ENCODE results near the gene CENPL.
A peak's percentile ranks its signal among the peaks of the same experiment; 100 is the strongest.

CENPL gene

DNA sequence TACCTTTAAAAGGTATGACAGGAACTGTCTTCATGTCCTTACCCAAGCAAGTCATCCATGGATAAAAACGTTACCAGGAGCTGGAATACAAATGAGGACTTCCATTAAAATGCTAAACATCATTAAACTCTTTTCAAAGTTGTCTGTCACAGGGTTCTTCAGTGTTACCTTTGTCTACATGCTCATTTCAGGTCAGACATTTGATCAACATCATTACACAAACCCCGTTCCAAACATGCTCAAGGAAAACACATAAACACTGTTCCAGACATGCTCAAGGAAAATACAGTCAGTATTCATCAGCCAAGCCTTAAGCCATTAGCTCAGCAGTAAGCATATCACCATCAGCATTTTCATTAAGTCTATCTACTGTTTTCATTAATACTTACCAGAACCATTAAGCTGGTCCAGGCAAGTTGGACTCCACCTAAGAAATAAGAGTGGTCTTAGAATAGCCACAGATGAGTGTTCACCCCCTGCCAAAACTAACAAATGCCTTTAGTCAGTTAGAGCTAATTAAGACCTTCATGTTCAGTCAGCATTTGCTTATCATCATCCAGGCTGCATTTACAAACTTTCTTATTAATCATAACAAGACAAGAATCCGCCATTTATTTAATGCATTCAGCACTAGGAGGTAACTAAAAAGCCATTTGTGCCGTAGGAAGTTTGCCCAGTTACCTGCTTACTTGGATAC, 40.9 kb upstream of the CENPL start:
- Histone ChIP-seq H3K9me3 (ENCODE audit: insufficient read depth, low read length, severe bottlenecking) (no peaks in the 10 kb centered on the region), H2AFZ (ENCODE audit: low read depth, low read length) (no peak overlapping the region), H3K4me2 (ENCODE audit: insufficient read depth, low read length) (peak overlapping the region; percentile 69), H3K36me3 (ENCODE audit: insufficient read depth, low read length) (peaks cover 69% of the 10 kb centered on the region), H3K79me2 (ENCODE audit: insufficient read depth, low read length) (peaks cover 36% of the 10 kb centered on the region), H4K20me1 (ENCODE audit: insufficient read depth, low read length) (peaks cover 27% of the 10 kb centered on the region; the same call in 1 of the 2 replicates), H3K9ac (ENCODE audit: low read depth, low read length) (peak overlapping the region; percentile 61), H3K27ac (ENCODE audit: low read length) (peak overlapping the region; percentile 88), H3K4me3 (ENCODE audit: low read depth in 1 of 2, low read length in 2 of 2) (peak overlapping the region; percentile 67 to 73; a peak in 3 of 4 replicates), H3K4me1 (ENCODE audit: insufficient read depth, low read length) (peaks cover 47% of the 10 kb centered on the region), H3K27me3 (ENCODE audit: insufficient read depth, low read length, poor library complexity) (no peaks in the 10 kb centered on the region)
- no peak for TF ChIP-seq EZH2 (IDR thresholded peaks at IDR 0.05; ENCODE audit: borderline replicate concordance, low read depth, low read length, severe bottlenecking)
- TF ChIP-seq, protein P1, sequence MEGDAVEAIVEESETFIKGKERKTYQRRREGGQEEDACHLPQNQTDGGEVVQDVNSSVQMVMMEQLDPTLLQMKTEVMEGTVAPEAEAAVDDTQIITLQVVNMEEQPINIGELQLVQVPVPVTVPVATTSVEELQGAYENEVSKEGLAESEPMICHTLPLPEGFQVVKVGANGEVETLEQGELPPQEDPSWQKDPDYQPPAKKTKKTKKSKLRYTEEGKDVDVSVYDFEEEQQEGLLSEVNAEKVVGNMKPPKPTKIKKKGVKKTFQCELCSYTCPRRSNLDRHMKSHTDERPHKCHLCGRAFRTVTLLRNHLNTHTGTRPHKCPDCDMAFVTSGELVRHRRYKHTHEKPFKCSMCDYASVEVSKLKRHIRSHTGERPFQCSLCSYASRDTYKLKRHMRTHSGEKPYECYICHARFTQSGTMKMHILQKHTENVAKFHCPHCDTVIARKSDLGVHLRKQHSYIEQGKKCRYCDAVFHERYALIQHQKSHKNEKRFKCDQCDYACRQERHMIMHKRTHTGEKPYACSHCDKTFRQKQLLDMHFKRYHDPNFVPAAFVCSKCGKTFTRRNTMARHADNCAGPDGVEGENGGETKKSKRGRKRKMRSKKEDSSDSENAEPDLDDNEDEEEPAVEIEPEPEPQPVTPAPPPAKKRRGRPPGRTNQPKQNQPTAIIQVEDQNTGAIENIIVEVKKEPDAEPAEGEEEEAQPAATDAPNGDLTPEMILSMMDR (IDR thresholded peaks at IDR 0.05; ENCODE audit: borderline replicate concordance, extremely low read depth, low read length, poor library complexity, severe bottlenecking) = no peak
- DNase-seq (no peak), ATAC-seq (ENCODE audit: insufficient read depth, low read depth) (no peak)

DNA sequence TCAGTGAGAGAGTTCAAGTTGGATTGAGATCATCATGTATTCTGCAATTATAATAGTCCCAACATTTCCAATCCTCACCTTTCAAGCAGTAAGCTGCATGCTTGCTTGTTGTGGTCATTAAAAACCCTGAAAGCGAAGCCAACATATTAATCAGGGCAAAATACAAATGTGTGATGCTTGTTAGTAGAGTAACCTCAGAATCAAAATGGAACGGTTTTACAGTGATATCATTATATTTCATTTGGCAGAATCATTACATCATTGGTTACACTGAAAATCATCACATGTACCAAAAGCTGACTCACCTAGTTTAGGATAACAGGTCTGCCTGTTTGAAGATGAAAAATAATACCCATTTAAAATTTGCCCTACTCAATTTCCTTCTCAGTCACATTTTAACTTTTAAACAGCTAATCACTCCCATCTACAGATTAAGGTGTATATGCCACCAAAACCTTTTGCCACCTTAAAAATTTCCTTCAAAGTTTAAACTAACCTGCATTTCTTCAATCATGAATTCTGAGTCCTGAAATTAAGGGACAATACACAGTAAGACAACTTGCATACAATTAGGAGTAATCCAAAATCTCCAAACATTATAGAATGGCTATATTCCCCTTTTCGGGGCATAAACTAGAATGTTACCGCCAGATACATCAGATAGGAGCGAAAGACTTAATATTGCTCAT, 39.6 kb upstream of the CENPL start:
- peak overlapping the region; percentile 69; the same call in 1 of the 2 replicates for H3K4me2 ChIP-seq (ENCODE audit: insufficient read depth, low read length)
- ATAC-seq (ENCODE audit: insufficient read depth, low read depth) = no peak
- no peaks in the 10 kb centered on the region for H3K27me3 ChIP-seq (ENCODE audit: insufficient read depth, low read length, poor library complexity)
- H3K9me3 ChIP-seq (ENCODE audit: insufficient read depth, low read length, severe bottlenecking) = no peaks in the 10 kb centered on the region
- peaks cover 36% of the 10 kb centered on the region for H3K79me2 ChIP-seq (ENCODE audit: insufficient read depth, low read length)
- H3K4me1 ChIP-seq (ENCODE audit: insufficient read depth, low read length) = peaks cover 41% of the 10 kb centered on the region
- peaks cover 27% of the 10 kb centered on the region; the same call in 1 of the 2 replicates for H4K20me1 ChIP-seq (ENCODE audit: insufficient read depth, low read length)
- no peak for TF ChIP-seq EZH2 (IDR thresholded peaks at IDR 0.05; ENCODE audit: borderline replicate concordance, low read depth, low read length, severe bottlenecking)
- TF ChIP-seq, protein P1 (IDR thresholded peaks at IDR 0.05; ENCODE audit: borderline replicate concordance, extremely low read depth, low read length, poor library complexity, severe bottlenecking) = no peak
- no peak for DNase-seq
- H2AFZ ChIP-seq (ENCODE audit: low read depth, low read length) = no peak overlapping the region
- no peak overlapping the region for H3K27ac ChIP-seq (ENCODE audit: low read length)
- peaks cover 71% of the 10 kb centered on the region for H3K36me3 ChIP-seq (ENCODE audit: insufficient read depth, low read length)
- H3K4me3 ChIP-seq (ENCODE audit: low read depth in 1 of 2, low read length in 2 of 2) = peak overlapping the region in 1 of 2 experiments; percentile 25; a peak in 1 of 4 replicates
- H3K9ac ChIP-seq (ENCODE audit: low read depth, low read length) = no peak overlapping the region; the same call in 1 of the 2 replicates

DNA sequence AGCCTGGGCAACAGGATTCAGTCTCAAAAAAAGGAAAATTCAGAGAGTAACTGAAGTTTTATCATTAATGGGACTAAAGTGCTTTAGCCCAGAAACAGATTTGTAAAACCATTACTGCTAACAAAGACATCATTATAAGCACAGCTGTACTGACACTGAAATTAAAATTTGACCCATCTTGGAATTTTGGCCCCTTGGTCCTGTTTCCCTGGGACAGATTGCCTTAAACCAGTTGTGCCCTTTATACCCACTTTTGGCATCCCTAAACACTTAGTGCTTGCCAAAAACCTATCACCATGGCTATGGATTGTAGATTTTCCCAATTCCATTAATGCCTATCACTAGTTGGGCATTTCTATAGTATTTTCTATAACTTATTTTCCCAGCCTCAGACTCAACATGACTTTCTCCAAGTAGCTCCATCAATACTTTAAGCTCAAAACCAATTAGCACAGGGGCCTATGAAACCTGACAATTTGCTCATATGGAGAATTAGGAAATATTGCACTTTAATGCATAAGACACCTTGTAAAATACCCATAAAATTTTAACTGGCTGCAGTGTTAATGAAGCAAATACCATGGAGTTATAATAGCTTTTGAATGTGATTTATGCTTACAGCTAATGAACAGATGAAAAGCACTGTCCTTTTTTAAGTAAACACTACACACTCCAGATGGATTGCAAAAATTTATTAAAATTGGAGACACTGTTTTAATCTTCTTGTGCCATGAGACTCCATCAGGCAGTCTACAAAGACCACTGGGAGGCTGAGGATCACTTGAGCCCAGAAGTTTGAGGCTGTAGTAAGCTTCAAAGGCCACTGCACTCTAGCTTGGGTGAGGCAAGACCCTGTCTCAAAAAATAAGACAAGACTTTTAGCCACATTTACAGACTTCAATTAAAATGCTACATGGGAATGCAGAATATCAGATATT, 38.8 kb upstream of the CENPL start:
- ATAC-seq (ENCODE audit: insufficient read depth, low read depth) (no peak), DNase-seq (no peak)
- H3K9me3 ChIP-seq (ENCODE audit: insufficient read depth, low read length, severe bottlenecking) = no peaks in the 10 kb centered on the region
- H3K4me2 ChIP-seq (ENCODE audit: insufficient read depth, low read length) = no peak overlapping the region
- H3K27ac ChIP-seq (ENCODE audit: low read length) = no peak overlapping the region
- H3K9ac ChIP-seq (ENCODE audit: low read depth, low read length) = no peak overlapping the region
- no peaks in the 10 kb centered on the region for H3K27me3 ChIP-seq (ENCODE audit: insufficient read depth, low read length, poor library complexity)
- H2AFZ ChIP-seq (ENCODE audit: low read depth, low read length) = no peak overlapping the region
- peaks cover 33% of the 10 kb centered on the region for H3K4me1 ChIP-seq (ENCODE audit: insufficient read depth, low read length)
- H3K4me3 ChIP-seq (ENCODE audit: low read depth in 1 of 2, low read length in 2 of 2) = no peak overlapping the region
- peaks cover 71% of the 10 kb centered on the region for H3K36me3 ChIP-seq (ENCODE audit: insufficient read depth, low read length)
- H4K20me1 ChIP-seq (ENCODE audit: insufficient read depth, low read length) = peaks cover 27% of the 10 kb centered on the region; the same call in 1 of the 2 replicates
- TF ChIP-seq EZH2 (IDR thresholded peaks at IDR 0.05; ENCODE audit: borderline replicate concordance, low read depth, low read length, severe bottlenecking) = no peak
- TF ChIP-seq, protein P1 (IDR thresholded peaks at IDR 0.05; ENCODE audit: borderline replicate concordance, extremely low read depth, low read length, poor library complexity, severe bottlenecking) = no peak
- H3K79me2 ChIP-seq (ENCODE audit: insufficient read depth, low read length) = peaks cover 32% of the 10 kb centered on the region

Measured in DND-41 (cell line).